T-helper 1 cell treated with Interleukin-12 subunit alpha and Interleukin-12 subunit beta and Interleukin-4 antibody, amounts not matched to agents 30 ng/mL and 1 ng/mL, for 36 hours (primary cell): ENCODE results near the gene TMIGD3. TPM values are rescaled to one million over a fixed set of nuclear protein-coding genes. Genes with fewer than 3 reads are reported as not detected.

Experiments
- intact Hi-C: fragments of 100-400 bp; cut with micrococcal nuclease; formaldehyde crosslinking; loops from one replicate; pipeline ENCODE4 v1.15.1; 2024
- total RNA-seq: library from RNA; stranded (reverse); gene quantifications from 2 replicates; pipeline ENCODE4 v1.2.3, GENCODE V29; 2022

The TMIGD3 gene
- total RNA-seq, 1 donor from 2014 or later = 0.42 TPM

- intact Hi-C loops = loop anchor here (1.0 to 10.0 kb wide), 15 partner anchors 22 to 1166 kb away; partner anchors contain the start of genes CAPZA1, CEPT1, DDX20 and DENND2D
Measured at GRCh38 chr1:111448918-111449702, 54.3 kb downstream of the TMIGD3 start, which contains the start of the genes ATP5PB and WDR77. ATP5PB (plus strand) TSS chr1:111449464; CDS start chr1:111449542, 78 bp downstream. WDR77 (minus strand) TSS chr1:111449256; CDS start chr1:111449169, 87 bp downstream.

GRCh38 chr1:111448482-111448917, 54.9 kb downstream of the TMIGD3 start:
- intact Hi-C loops = loop anchor here (2.0 to 10.0 kb wide), 6 partner anchors 226 to 1166 kb away; partner anchors contain the start of genes CAPZA1, LAMTOR5, RBM15 and ST7L

- intact Hi-C loops = loop anchor here (5.0 to 10.0 kb wide), 3 partner anchors 565 to 1168 kb away; partner anchors contain the start of genes CAPZA1, LAMTOR5 and ST7L
Measured at GRCh38 chr1:111446967-111447892, 56.2 kb downstream of the TMIGD3 start.

GRCh38 chr1:111446546-111446945, 56.9 kb downstream of the TMIGD3 start:
- intact Hi-C loops = loop anchor here (5.0 to 10.0 kb wide), 3 partner anchors 564 to 1168 kb away; partner anchors contain the start of genes CAPZA1, LAMTOR5 and ST7L

- intact Hi-C loops = loop anchor here (10.0 kb wide), 2 partner anchors 1039 to 1171 kb away; partner anchors contain the start of genes CAPZA1, LAMTOR5 and ST7L
Measured at GRCh38 chr1:111444031-111444430, 59.4 kb downstream of the TMIGD3 start.

GRCh38 chr1:111442457-111442856, 61.0 kb downstream of the TMIGD3 start:
- intact Hi-C loops = loop anchor here (10.0 kb wide), 2 partner anchors 1038 to 1172 kb away; partner anchors contain the start of genes CAPZA1, LAMTOR5 and ST7L

GRCh38 chr1:111441573-111442192, 61.8 kb downstream of the TMIGD3 start:
- intact Hi-C loops = loop anchor here (1.0 to 10.0 kb wide), 3 partner anchors 218 to 1173 kb away; partner anchors contain the start of genes CAPZA1, LAMTOR5 and ST7L

- intact Hi-C loops = loop anchor here (10.0 kb wide), 2 partner anchors 1035 to 1175 kb away; partner anchors contain the start of genes CAPZA1, LAMTOR5 and ST7L
Measured at GRCh38 chr1:111439461-111440351, 63.7 kb downstream of the TMIGD3 start.

- intact Hi-C loops = no loop called here
Measured at GRCh38 chr1:111436726-111437125, 66.7 kb downstream of the TMIGD3 start.

Other genes with a start within 250 kb of the TMIGD3 start
- not detected in 2 replicates for gene CHIA, start 212.8 kb downstream of the TMIGD3 start, total RNA-seq
- 0.47 and 0.54 TPM in 2 replicates for gene OVGP1, start 75.9 kb downstream of the TMIGD3 start, total RNA-seq
- gene WDR77, start 54.4 kb downstream of the TMIGD3 start, total RNA-seq = 35.4 and 40.2 TPM in 2 replicates
- gene ATP5PB, start 54.2 kb downstream of the TMIGD3 start, total RNA-seq = 260 and 275 TPM in 2 replicates
- gene C1orf162, start 29.6 kb downstream of the TMIGD3 start, total RNA-seq = 2.5 and 2.6 TPM in 2 replicates
- gene ADORA3, start within 50 bp of the TMIGD3 start, total RNA-seq = 0.37 TPM in 1 of 2 replicates, not detected in the other
- 234 and 242 TPM in 2 replicates for gene RAP1A, start 116.2 kb upstream of the TMIGD3 start, total RNA-seq
- 1.3 and 2.5 TPM in 2 replicates for gene INKA2, start 235.8 kb upstream of the TMIGD3 start, total RNA-seq